Testis (tissue), 2 donors: ENCODE data around the gene ZBTB20.

Source experiments
- CTCF ChIP-seq, 3 experiments: fragments of 450-650 bp in 2 of 3; fragments of 200-600 bp in 1 of 3; sonication (generic) in 1 of 3; IDR thresholded peaks; one replicate each; pipeline ENCODE4 v1.5.1; 2016 to 2019; ENCODE audit warnings: antibody characterized with exemption in 3 of 3, mild to moderate bottlenecking in 2 of 3, moderate library complexity in 1 of 3
- POLR2A ChIP-seq: fragments of 450-650 bp; IDR thresholded peaks from one replicate; pipeline ENCODE4 v1.6.1; 2017; ENCODE audit warnings: antibody characterized with exemption, mild to moderate bottlenecking, moderate library complexity

GRCh38 chr3:114928989-114929640 is 218.0 kb downstream of the ZBTB20 start:
- TF ChIP-seq CTCF (IDR thresholded peaks at IDR 0.05) (no peak), POLR2A (no peak)
